GM23338 (cell line): ENCODE measurements around the gene NDEL1. TPM values are rescaled to one million over a fixed set of nuclear protein-coding genes. Genes with fewer than 3 reads are reported as not detected.

Experiments used
- ATAC-seq: fragments of 200-7000 bp; cut with Tn5 transposase; 3 replicates; pipeline ENCODE4 v1.9.1; 2020
- DNase-seq: peaks from one replicate; pipeline ENCODE4 v3.0.0-alpha.2; 2015; ENCODE audit warnings: low spot score
- H2AFZ ChIP-seq: fragments of 200-600 bp; sonication (generic); 2 replicates; pipeline ENCODE4 v1.8.0; 2016; ENCODE audit warnings: antibody characterized with exemption, mild to moderate bottlenecking, moderate library complexity
- H3F3A ChIP-seq: fragments of 200-600 bp; sonication (generic); replicated peaks from 2 replicates; pipeline ENCODE4 v1.8.0; 2017; ENCODE audit warnings: antibody characterized with exemption, mixed run types, low read depth
- H3K27ac ChIP-seq: fragments of 200-600 bp; sonication (generic); 2 replicates; pipeline ENCODE4 v1.6.1; 2016; ENCODE audit warnings: low read depth
- H3K27me3 ChIP-seq: fragments of 200-600 bp; sonication (generic); 2 replicates; pipeline ENCODE4 v1.8.0; 2016; ENCODE audit warnings: mild to moderate bottlenecking, mixed run types, moderate library complexity; ENCODE audit not compliant: insufficient read depth
- H3K36me3 ChIP-seq: fragments of 200-600 bp; sonication (generic); 2 replicates; pipeline ENCODE4 v1.8.0; 2016; ENCODE audit warnings: mild to moderate bottlenecking; ENCODE audit not compliant: insufficient read depth
- H3K4me1 ChIP-seq: fragments of 200-600 bp; sonication (generic); 2 replicates; pipeline ENCODE4 v1.8.0; 2016; ENCODE audit warnings: mild to moderate bottlenecking, moderate library complexity; ENCODE audit not compliant: insufficient read depth
- H3K4me2 ChIP-seq: fragments of 200-600 bp; sonication (generic); 2 replicates; pipeline ENCODE4 v1.7.1; 2017; ENCODE audit warnings: mixed run types
- H3K4me3 ChIP-seq: fragments of 200-600 bp; sonication (generic); 2 replicates; pipeline ENCODE4 v1.6.1; 2016; ENCODE audit warnings: mixed run types
- H3K79me2 ChIP-seq: fragments of 200-600 bp; sonication (generic); replicated peaks from 2 replicates; pipeline ENCODE4 v1.8.0; 2017; ENCODE audit warnings: mild to moderate bottlenecking; ENCODE audit not compliant: insufficient read depth
- H3K9me2 ChIP-seq: fragments of 200-600 bp; sonication (generic); 2 replicates; pipeline ENCODE4 v1.8.0; 2017; ENCODE audit not compliant: insufficient read depth
- H4K20me1 ChIP-seq: fragments of 200-600 bp; sonication (generic); replicated peaks from 2 replicates; pipeline ENCODE4 v1.8.0; 2017; ENCODE audit warnings: mild to moderate bottlenecking; ENCODE audit not compliant: insufficient read depth
- H3K27ac Mint-ChIP-seq: 2 replicates; pipeline ENCODE4 v1.8.0; 2020; ENCODE audit warnings: inconsistent platforms, mild to moderate bottlenecking, moderate library complexity, mixed read lengths
- H3K27me3 Mint-ChIP-seq: 3 replicates; pipeline ENCODE4 v1.8.0; 2022; ENCODE audit warnings: low read depth, mild to moderate bottlenecking, moderate library complexity, mixed read lengths, inconsistent platforms; ENCODE audit not compliant: insufficient read depth, poor library complexity
- H3K36me3 Mint-ChIP-seq: 3 replicates; pipeline ENCODE4 v1.8.0; 2021; ENCODE audit warnings: low read depth, mild to moderate bottlenecking, inconsistent platforms, moderate library complexity, mixed read lengths
- H3K4me1 Mint-ChIP-seq: 3 replicates; pipeline ENCODE4 v1.8.0; 2020; ENCODE audit warnings: mild to moderate bottlenecking, inconsistent platforms, mixed read lengths
- H3K4me3 Mint-ChIP-seq: 3 replicates; pipeline ENCODE4 v1.8.0; 2021; ENCODE audit warnings: moderate library complexity, mild to moderate bottlenecking, inconsistent platforms, mixed read lengths
- H3K9me3 Mint-ChIP-seq: 3 replicates; pipeline ENCODE4 v1.8.0; 2020; ENCODE audit warnings: moderate library complexity, mild to moderate bottlenecking, inconsistent platforms, mixed read lengths
- CREB1 ChIP-seq: fragments of 250-450 bp; sonication (Bioruptor Pico); IDR thresholded peaks from 2 replicates; pipeline ENCODE4 v1.5.0; 2020; ENCODE audit warnings: low read depth, mild to moderate bottlenecking, moderate library complexity
- EZH2 ChIP-seq: fragments of 200-600 bp; sonication (generic); IDR thresholded peaks from one replicate; pipeline ENCODE4 v1.8.0; 2017; ENCODE audit warnings: antibody characterized with exemption, mild to moderate bottlenecking, low read depth; ENCODE audit not compliant: unreplicated experiment
- EZH2phosphoT487 ChIP-seq: fragments of 200-600 bp; sonication (generic); IDR thresholded peaks from one replicate; pipeline ENCODE4 v1.8.1; 2018; ENCODE audit warnings: antibody characterized with exemption; ENCODE audit not compliant: unreplicated experiment
- NANOG ChIP-seq: IDR thresholded peaks from 2 replicates; pipeline ENCODE4 v1.6.1; 2016; ENCODE audit warnings: antibody characterized with exemption, borderline replicate concordance
- POLR2AphosphoS5 ChIP-seq: IDR thresholded peaks from 2 replicates; pipeline ENCODE4 v1.6.1; 2016; ENCODE audit warnings: antibody characterized with exemption, low read depth
- STAT1 ChIP-seq: IDR thresholded peaks from one replicate; pipeline ENCODE4 v1.6.1; 2016; ENCODE audit warnings: antibody characterized with exemption; ENCODE audit not compliant: unreplicated experiment
- ZNF114 ChIP-seq: fragments of 250-450 bp; sonication (Bioruptor Pico); IDR thresholded peaks from 2 replicates; pipeline ENCODE4 v1.5.0; 2020; ENCODE audit warnings: mild to moderate bottlenecking, moderate library complexity
- ZNF331 ChIP-seq: fragments of 250-450 bp; sonication (Bioruptor Pico); IDR thresholded peaks from 2 replicates; pipeline ENCODE4 v1.5.0; 2020; ENCODE audit warnings: low read depth, mild to moderate bottlenecking, moderate library complexity
- polyA plus RNA-seq: library from polyadenylated mRNA; unstranded; fragments of >200 nt; fragmentation: Nextera tagmentation; extraction: Ambion mirVana; gene quantifications from 2 replicates; pipeline ENCODE4 v1.2.1, GENCODE V29; 2016
- total RNA-seq: library from RNA; depleted of rRNA; stranded (reverse); fragments of >200 nt; shearing (Covaris generic); gene quantifications from 2 replicates; pipeline ENCODE4 v1.2.3, GENCODE V29; 2014
- TF ChIP-seq, protein P1 (sequence below), 2 experiments: fragments of 200-600 bp in 1 of 2; sonication (generic) in 1 of 2; conservative IDR thresholded peaks; 2 replicates each; pipeline versions ENCODE4 v1.5.1 to v1.6.1; 2016 to 2017; ENCODE audit warnings: antibody characterized with exemption in 2 of 2, low read depth in 2 of 2, mild to moderate bottlenecking in 2 of 2, moderate library complexity in 1 of 2
- TF ChIP-seq, protein P2 (sequence below): IDR thresholded peaks from one replicate; pipeline ENCODE4 v1.6.1; 2018; ENCODE audit warnings: antibody characterized with exemption; ENCODE audit not compliant: unreplicated experiment
- TF ChIP-seq, protein P3 (sequence below): fragments of 250-450 bp; sonication (Bioruptor Pico); IDR thresholded peaks from 2 replicates; pipeline ENCODE4 v1.5.0; 2020; ENCODE audit warnings: mild to moderate bottlenecking, moderate library complexity
- TF ChIP-seq, protein P4 (sequence below): IDR thresholded peaks from 2 replicates; pipeline ENCODE4 v1.6.1; 2016; ENCODE audit warnings: antibody characterized with exemption

The NDEL1 gene
- total and polyA plus RNA-seq, 2 experiments from 2014 or later, result 21.2 to 26.0 TPM

DNA sequence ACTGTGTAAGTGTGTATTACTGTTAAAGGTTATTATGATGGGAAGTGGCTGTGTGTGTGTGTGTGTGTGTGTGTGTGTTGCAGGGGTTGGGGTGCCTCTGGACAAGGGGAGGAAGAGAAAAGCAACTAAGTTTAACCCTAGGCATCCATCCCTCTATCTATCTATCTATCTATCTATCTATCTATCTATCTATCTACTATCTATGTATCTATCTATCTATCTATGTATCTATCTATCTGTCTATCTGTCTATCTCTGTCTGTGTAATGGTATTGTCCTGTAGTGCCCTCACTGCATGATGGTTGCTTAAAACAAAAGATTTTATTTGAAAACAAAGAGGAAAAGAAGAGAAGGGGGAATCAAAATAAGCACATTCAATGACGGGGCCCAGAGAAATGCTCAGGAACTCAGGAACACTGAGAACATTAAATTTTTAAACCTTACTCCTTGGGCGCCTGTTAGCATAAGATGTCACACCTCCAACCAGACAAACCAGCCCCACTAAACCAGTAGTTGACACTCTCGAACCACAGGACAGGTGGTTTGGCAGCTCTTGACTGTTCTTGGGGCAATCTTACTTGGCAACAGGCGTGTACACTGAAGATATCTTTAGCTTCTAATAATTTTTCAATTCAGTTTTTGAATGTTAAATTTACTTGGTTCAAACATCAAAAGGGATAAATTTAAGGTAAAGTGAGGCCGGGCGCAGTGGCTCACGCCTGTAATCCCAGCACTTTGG lies 47.6 kb upstream of the NDEL1 start:
- DNase-seq (no peak), ATAC-seq (no peak)
- no peaks in the 10 kb centered on the region for H3K79me2 ChIP-seq
- H3K27me3 ChIP-seq, result no peaks in the 10 kb centered on the region
- Mint-ChIP-seq H3K4me1 (peaks cover 12% of the 10 kb centered on the region), H3K27me3 (peaks cover 17% of the 10 kb centered on the region), H3K4me3 (no peak overlapping the region), H3K9me3 (no peaks in the 10 kb centered on the region), H3K36me3 (peaks cover 6% of the 10 kb centered on the region), H3K27ac (no peak overlapping the region)
- H3K4me3 ChIP-seq, result no peak overlapping the region
- no peaks in the 10 kb centered on the region for H3K36me3 ChIP-seq
- TF ChIP-seq EZH2phosphoT487, result no peak
- TF ChIP-seq, protein P1, sequence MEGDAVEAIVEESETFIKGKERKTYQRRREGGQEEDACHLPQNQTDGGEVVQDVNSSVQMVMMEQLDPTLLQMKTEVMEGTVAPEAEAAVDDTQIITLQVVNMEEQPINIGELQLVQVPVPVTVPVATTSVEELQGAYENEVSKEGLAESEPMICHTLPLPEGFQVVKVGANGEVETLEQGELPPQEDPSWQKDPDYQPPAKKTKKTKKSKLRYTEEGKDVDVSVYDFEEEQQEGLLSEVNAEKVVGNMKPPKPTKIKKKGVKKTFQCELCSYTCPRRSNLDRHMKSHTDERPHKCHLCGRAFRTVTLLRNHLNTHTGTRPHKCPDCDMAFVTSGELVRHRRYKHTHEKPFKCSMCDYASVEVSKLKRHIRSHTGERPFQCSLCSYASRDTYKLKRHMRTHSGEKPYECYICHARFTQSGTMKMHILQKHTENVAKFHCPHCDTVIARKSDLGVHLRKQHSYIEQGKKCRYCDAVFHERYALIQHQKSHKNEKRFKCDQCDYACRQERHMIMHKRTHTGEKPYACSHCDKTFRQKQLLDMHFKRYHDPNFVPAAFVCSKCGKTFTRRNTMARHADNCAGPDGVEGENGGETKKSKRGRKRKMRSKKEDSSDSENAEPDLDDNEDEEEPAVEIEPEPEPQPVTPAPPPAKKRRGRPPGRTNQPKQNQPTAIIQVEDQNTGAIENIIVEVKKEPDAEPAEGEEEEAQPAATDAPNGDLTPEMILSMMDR (conservative IDR thresholded peaks at IDR 0.05; ENCODE audit: low read depth in 2 of 2), result no peak
- TF ChIP-seq, protein P2, sequence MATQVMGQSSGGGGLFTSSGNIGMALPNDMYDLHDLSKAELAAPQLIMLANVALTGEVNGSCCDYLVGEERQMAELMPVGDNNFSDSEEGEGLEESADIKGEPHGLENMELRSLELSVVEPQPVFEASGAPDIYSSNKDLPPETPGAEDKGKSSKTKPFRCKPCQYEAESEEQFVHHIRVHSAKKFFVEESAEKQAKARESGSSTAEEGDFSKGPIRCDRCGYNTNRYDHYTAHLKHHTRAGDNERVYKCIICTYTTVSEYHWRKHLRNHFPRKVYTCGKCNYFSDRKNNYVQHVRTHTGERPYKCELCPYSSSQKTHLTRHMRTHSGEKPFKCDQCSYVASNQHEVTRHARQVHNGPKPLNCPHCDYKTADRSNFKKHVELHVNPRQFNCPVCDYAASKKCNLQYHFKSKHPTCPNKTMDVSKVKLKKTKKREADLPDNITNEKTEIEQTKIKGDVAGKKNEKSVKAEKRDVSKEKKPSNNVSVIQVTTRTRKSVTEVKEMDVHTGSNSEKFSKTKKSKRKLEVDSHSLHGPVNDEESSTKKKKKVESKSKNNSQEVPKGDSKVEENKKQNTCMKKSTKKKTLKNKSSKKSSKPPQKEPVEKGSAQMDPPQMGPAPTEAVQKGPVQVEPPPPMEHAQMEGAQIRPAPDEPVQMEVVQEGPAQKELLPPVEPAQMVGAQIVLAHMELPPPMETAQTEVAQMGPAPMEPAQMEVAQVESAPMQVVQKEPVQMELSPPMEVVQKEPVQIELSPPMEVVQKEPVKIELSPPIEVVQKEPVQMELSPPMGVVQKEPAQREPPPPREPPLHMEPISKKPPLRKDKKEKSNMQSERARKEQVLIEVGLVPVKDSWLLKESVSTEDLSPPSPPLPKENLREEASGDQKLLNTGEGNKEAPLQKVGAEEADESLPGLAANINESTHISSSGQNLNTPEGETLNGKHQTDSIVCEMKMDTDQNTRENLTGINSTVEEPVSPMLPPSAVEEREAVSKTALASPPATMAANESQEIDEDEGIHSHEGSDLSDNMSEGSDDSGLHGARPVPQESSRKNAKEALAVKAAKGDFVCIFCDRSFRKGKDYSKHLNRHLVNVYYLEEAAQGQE, result no peak
- no peak for TF ChIP-seq STAT1
- TF ChIP-seq POLR2AphosphoS5, result no peak
- TF ChIP-seq NANOG, result no peak
- TF ChIP-seq ZNF114 (CRISPR knock-in tag), result no peak
- no peak for TF ChIP-seq EZH2
- TF ChIP-seq ZNF331 (CRISPR knock-in tag), result no peak
- TF ChIP-seq, protein P3, sequence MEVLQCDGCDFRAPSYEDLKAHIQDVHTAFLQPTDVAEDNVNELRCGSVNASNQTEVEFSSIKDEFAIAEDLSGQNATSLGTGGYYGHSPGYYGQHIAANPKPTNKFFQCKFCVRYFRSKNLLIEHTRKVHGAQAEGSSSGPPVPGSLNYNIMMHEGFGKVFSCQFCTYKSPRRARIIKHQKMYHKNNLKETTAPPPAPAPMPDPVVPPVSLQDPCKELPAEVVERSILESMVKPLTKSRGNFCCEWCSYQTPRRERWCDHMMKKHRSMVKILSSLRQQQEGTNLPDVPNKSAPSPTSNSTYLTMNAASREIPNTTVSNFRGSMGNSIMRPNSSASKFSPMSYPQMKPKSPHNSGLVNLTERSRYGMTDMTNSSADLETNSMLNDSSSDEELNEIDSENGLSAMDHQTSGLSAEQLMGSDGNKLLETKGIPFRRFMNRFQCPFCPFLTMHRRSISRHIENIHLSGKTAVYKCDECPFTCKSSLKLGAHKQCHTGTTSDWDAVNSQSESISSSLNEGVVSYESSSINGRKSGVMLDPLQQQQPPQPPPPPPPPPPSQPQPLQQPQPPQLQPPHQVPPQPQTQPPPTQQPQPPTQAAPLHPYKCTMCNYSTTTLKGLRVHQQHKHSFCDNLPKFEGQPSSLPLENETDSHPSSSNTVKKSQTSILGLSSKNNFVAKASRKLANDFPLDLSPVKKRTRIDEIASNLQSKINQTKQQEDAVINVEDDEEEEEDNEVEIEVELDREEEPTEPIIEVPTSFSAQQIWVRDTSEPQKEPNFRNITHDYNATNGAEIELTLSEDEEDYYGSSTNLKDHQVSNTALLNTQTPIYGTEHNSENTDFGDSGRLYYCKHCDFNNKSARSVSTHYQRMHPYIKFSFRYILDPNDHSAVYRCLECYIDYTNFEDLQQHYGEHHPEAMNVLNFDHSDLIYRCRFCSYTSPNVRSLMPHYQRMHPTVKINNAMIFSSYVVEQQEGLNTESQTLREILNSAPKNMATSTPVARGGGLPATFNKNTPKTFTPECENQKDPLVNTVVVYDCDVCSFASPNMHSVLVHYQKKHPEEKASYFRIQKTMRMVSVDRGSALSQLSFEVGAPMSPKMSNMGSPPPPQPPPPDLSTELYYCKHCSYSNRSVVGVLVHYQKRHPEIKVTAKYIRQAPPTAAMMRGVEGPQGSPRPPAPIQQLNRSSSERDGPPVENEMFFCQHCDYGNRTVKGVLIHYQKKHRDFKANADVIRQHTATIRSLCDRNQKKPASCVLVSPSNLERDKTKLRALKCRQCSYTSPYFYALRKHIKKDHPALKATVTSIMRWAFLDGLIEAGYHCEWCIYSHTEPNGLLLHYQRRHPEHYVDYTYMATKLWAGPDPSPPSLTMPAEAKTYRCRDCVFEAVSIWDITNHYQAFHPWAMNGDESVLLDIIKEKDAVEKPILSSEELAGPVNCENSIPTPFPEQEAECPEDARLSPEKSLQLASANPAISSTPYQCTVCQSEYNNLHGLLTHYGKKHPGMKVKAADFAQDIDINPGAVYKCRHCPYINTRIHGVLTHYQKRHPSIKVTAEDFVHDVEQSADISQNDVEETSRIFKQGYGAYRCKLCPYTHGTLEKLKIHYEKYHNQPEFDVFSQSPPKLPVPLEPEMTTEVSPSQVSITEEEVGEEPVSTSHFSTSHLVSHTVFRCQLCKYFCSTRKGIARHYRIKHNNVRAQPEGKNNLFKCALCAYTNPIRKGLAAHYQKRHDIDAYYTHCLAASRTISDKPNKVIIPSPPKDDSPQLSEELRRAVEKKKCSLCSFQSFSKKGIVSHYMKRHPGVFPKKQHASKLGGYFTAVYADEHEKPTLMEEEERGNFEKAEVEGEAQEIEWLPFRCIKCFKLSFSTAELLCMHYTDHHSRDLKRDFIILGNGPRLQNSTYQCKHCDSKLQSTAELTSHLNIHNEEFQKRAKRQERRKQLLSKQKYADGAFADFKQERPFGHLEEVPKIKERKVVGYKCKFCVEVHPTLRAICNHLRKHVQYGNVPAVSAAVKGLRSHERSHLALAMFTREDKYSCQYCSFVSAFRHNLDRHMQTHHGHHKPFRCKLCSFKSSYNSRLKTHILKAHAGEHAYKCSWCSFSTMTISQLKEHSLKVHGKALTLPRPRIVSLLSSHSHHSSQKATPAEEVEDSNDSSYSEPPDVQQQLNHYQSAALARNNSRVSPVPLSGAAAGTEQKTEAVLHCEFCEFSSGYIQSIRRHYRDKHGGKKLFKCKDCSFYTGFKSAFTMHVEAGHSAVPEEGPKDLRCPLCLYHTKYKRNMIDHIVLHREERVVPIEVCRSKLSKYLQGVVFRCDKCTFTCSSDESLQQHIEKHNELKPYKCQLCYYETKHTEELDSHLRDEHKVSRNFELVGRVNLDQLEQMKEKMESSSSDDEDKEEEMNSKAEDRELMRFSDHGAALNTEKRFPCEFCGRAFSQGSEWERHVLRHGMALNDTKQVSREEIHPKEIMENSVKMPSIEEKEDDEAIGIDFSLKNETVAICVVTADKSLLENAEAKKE (CRISPR knock-in tag), result no peak
- TF ChIP-seq CREB1 (CRISPR knock-in tag), result no peak
- TF ChIP-seq, protein P4, sequence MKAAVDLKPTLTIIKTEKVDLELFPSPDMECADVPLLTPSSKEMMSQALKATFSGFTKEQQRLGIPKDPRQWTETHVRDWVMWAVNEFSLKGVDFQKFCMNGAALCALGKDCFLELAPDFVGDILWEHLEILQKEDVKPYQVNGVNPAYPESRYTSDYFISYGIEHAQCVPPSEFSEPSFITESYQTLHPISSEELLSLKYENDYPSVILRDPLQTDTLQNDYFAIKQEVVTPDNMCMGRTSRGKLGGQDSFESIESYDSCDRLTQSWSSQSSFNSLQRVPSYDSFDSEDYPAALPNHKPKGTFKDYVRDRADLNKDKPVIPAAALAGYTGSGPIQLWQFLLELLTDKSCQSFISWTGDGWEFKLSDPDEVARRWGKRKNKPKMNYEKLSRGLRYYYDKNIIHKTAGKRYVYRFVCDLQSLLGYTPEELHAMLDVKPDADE, result no peak
- H4K20me1 ChIP-seq, result no peaks in the 10 kb centered on the region
- no peak overlapping the region for H2AFZ ChIP-seq
- H3K27ac ChIP-seq, result no peak overlapping the region
- no peaks in the 10 kb centered on the region for H3F3A ChIP-seq
- H3K9me2 ChIP-seq, result no peaks in the 10 kb centered on the region
- no peak overlapping the region for H3K4me2 ChIP-seq
- H3K4me1 ChIP-seq, result peaks cover 12% of the 10 kb centered on the region; the same call in 1 of the 2 replicates
